Prostate gland (tissue), 2 donors: ENCODE results near the gene TULP3.

Experiments
- CTCF ChIP-seq, 4 experiments: fragments of 200-600 bp in 2 of 4; fragments of 450-650 bp in 2 of 4; sonication (generic) in 2 of 4; IDR thresholded peaks; 1 replicate in 3 of 4; 2 replicates in 1 of 4; pipeline ENCODE4 v1.5.1; 2016 to 2019; ENCODE audit warnings: antibody characterized with exemption in 4 of 4, mild to moderate bottlenecking in 2 of 4, moderate library complexity in 2 of 4
- POLR2AphosphoS5 ChIP-seq: sonication (generic); formaldehyde crosslinking; IDR thresholded peaks from one replicate; pipeline ENCODE4 v1.6.1; 2017; ENCODE audit warnings: antibody characterized with exemption

DNA sequence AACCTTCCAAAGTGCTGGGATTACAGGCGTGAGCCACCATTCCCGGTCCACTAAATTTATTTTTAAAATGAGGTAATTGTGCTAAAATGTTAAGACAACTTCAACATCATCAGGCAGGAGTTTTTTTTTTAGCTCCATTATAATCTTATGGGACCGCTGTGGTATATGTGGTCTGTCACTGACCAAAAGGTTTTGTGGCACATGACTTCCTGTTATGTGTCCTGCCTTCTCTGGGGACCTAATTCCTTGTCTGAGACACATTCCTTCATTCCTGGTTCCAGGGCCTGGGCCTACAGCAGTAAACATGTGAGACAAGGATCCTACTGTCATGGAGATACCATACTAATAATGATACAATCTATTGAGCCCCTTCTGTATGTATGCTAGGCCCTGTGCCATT lies 38.8 kb upstream of the TULP3 start:
- TF ChIP-seq CTCF (IDR thresholded peaks at IDR 0.05) (no peak), POLR2AphosphoS5 (no peak)
